ENCODE data around the gene CLEC14A. TPM values are rescaled to one million over a fixed set of nuclear protein-coding genes. Genes with fewer than 3 reads are reported as not detected.

The CLEC14A gene, protein sequence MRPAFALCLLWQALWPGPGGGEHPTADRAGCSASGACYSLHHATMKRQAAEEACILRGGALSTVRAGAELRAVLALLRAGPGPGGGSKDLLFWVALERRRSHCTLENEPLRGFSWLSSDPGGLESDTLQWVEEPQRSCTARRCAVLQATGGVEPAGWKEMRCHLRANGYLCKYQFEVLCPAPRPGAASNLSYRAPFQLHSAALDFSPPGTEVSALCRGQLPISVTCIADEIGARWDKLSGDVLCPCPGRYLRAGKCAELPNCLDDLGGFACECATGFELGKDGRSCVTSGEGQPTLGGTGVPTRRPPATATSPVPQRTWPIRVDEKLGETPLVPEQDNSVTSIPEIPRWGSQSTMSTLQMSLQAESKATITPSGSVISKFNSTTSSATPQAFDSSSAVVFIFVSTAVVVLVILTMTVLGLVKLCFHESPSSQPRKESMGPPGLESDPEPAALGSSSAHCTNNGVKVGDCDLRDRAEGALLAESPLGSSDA
- total RNA-seq (2014; rRNA removed; shearing (Covaris generic)), result not detected in 2 replicates
- not detected in 2 replicates for polyA plus RNA-seq (2015; cell fraction: cytosol; rRNA removed)
- not detected in 2 replicates for polyA plus RNA-seq (2015; cell fraction: nucleus; rRNA removed)

- no peak for DNase-seq (ENCODE audit: low read depth)
These were observed at the start of gene CLEC14A for GRCh38 chr14:38255673-38256532. TSS of gene CLEC14A (minus strand) at chr14:38256093. CDS start at chr14:38256022, 71 bp downstream.

- no peak for DNase-seq (ENCODE audit: low read depth)
These were observed 47.1 kb upstream of the CLEC14A start for GRCh38 chr14:38302966-38303365.

DNA sequence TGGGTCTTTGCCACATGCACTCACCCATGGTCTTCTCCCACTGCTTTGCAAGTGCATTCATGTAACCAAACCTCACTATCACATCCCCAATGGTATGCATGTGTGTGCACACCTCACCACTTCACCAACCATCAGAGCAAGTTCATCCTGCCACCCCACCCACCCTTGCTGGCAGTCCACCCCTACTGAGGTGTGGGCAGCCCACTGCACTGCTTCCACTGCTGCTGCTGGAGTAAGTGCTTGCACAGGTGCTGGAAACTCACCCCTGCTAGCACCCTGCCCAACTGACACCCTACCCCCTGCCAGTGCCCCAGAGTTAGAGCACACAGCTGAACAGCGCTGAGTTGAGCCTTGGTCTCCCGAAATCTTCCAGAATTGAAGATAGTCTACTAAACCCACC is 46.1 kb upstream of the CLEC14A start:
- DNase-seq (ENCODE audit: low read depth), result no peak

DNA sequence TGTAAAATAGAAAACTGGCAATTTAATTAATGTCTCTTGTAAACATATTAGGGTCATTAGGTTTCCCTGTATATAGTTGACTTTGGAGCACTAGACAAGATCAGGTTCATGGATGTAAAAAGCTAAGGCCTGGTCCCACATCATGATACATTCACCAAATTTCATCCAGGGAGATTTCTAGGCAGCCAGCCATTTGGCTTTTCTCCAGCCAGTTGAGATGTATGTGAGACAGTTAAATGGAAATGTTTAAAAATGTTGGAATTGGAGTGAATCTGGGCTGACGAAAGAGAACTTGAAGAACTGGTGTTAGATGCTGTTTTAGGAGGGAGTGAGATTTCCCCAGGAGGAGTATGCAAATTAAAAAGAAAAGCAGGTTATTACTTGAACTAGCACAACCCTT is 41.8 kb upstream of the CLEC14A start:
- DNase-seq (ENCODE audit: low read depth), result no peak

- DNase-seq (ENCODE audit: low read depth), result no peak
These were observed 36.0 kb upstream of the CLEC14A start for GRCh38 chr14:38291681-38292467.

DNA sequence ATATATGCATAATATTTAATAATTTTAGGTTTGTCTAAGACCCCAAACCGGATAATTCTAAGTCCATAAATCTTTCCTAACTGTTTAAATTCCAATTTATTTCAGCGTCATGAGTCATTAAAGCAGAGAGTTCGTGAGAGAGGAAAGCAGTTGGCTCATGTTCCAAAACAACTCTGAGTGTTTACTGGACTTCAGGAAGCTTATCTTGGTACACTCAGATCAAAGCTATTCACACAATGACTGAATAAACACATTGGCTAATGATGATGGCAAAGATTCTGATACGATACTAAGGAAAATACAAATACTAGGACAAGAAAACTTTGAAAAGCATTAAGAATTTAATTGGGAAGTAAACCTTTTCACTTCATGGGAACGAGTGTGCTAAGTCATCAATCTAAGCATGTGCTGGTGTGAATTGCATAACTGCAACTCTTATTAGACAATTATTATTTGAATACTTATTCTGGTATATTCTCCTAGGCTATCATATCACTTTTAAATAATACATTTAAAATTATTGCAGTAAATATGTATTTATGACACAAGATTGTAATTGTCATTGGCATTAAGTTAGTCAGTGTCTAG is 34.8 kb upstream of the CLEC14A start:
- DNase-seq (ENCODE audit: low read depth), result peak; percentile 69

DNA sequence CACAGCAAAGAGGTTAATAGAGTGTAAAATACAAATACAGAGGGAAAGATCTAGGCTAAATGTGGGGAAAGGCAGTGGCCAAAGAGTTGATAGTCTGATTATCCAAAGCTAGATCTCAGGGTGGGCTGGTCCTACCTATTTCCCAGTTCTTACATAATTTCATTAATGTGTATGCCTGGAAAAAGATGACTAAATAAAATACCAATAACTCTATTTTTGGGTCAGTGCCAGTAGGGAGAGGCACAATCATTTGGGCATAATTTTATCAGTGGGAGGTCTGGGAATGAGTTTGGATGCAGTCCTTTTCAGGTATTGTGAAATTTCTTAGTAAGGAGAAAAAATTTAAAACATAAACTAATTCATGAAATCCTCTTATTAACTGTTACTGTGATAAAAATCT is 30.6 kb upstream of the CLEC14A start:
- DNase-seq (ENCODE audit: low read depth), result no peak

DNA sequence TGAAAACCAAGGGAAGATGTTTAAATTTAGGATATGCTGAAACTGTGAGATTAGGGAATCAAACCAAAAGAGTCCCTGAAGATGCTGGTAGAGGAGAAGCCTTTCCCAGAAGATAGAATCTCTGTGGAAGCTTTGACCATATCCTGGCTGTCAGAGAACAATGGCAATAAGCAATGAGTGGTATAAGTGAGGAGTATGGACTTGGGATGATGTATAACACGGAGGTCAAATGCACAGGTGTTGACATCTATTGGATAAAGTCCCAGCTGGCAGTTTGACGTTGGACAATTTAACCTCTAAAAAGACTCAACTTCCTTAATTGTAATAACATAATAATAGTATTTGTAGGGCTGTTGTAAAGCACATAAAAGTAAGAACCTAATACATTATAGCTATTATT is 30.1 kb upstream of the CLEC14A start:
- no peak for DNase-seq (ENCODE audit: low read depth)

- no peak for DNase-seq (ENCODE audit: low read depth)
These were observed 27.0 kb upstream of the CLEC14A start for GRCh38 chr14:38282936-38283335.

- DNase-seq (ENCODE audit: low read depth), result no peak
These were observed 24.2 kb upstream of the CLEC14A start for GRCh38 chr14:38280081-38280480.

GRCh38 chr14:38279572-38279971 is 23.7 kb upstream of the CLEC14A start:
- no peak for DNase-seq (ENCODE audit: low read depth)

DNA sequence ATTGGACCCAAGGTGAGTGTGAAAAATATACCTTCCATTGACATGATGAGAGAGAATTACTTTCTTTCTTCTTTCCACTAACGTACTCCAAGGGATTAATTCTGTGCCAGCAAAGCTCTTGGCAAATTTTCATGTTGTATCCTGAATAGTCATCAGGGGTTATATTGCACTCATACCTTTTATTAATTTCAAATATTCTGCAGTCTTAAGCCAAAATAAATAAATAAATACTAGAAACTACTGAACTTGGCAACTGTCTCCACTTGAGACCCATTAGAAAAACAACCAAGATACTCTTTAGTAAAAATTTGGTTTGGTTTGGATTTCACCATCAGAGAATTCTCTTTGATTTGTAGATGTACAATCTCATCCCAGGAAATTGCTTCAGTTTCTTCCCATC is 22.1 kb upstream of the CLEC14A start:
- no peak for DNase-seq (ENCODE audit: low read depth)

DNA sequence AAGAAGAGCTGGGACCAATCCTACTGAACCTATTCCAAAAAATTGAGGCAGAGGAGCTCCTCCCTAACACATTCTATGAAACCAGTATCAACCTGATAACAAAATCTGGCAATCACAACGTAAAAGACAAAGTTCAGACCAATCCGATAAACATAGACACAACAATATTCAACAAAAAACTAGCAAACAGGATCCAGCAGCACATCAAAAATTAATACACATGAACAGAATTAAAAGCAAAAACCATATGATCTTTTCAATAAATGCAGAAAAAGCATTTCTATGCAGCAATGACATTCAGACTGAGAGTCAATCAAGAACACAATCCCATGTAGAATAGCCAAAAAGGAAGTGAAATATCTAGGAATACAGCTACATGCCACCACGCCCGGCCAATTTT is 7.0 kb upstream of the CLEC14A start:
- DNase-seq (ENCODE audit: low read depth), result no peak

DNA sequence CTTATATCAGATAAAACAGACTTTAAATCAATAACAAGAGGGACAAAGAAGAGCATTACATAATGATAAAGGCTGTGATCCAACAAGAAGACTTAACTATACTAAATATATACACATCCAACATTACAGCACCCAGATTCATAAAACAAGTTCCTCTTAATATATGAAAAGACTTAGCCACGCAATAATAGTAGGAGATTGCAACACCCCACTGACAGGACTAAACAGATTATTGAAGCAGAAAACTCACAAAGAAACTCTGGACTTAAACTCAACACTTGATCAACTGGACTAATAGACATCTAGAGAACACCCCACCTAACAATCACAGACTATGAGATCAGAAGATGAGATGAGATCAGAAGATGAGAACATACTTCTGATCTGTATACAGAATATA is 5.7 kb upstream of the CLEC14A start:
- DNase-seq (ENCODE audit: low read depth), result no peak

- DNase-seq (ENCODE audit: low read depth), result peak; percentile 17
These were observed 1.6 kb upstream of the CLEC14A start for GRCh38 chr14:38257507-38257906.

DNA sequence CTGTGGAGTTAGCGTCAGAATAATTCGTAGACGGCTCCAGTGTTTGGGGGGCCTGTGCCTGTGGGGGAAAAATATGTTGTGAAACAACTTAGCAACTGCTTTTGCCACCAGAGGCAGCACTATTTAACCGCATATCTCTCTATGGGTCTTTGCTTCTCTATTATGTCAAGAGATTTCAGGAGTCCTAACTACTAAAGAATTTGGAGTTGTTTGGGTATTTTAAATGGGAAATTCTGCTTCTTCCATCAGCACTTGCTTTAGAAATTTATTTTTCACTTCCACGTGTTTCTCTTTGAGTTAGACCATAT is 594 bp upstream of the CLEC14A start:
- DNase-seq (ENCODE audit: low read depth), result no peak

DNA sequence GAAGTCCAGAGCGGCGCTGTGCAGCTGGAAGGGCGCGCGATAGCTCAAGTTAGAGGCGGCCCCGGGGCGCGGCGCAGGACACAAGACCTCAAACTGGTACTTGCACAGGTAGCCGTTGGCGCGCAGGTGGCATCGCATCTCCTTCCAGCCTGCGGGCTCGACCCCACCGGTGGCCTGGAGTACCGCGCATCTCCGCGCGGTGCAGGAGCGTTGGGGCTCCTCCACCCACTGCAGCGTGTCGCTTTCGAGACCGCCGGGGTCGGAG is 553 bp downstream of the CLEC14A start:
- no peak for DNase-seq (ENCODE audit: low read depth)

DNA sequence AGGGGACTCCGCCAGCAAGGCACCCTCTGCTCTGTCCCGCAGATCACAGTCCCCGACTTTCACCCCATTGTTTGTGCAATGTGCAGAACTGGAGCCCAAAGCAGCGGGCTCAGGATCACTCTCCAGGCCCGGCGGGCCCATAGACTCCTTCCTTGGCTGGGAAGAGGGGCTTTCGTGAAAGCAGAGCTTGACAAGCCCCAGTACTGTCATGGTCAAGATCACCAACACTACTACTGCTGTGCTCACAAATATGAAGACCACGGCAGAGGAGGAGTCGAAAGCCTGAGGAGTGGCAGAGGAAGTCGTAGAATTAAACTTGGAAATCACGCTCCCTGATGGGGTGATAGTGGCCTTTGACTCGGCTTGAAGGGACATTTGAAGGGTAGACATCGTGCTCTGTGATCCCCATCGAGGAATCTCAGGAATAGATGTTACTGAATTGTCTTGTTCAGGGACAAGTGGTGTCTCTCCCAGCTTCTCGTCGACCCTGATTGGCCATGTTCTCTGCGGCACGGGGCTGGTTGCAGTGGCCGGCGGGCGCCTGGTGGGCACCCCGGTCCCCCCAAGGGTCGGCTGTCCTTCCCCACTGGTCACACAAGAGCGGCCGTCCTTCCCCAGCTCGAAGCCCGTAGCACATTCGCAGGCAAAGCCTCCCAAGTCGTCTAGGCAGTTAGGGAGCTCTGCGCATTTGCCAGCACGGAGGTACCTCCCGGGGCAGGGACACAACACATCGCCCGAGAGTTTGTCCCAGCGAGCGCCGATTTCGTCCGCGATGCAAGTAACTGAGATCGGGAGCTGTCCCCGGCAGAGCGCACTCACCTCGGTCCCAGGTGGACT is 1.1 kb downstream of the CLEC14A start:
- no peak for DNase-seq (ENCODE audit: low read depth)

- DNase-seq (ENCODE audit: low read depth), result no peak
These were observed 2.2 kb downstream of the CLEC14A start for GRCh38 chr14:38253676-38254075.

DNA sequence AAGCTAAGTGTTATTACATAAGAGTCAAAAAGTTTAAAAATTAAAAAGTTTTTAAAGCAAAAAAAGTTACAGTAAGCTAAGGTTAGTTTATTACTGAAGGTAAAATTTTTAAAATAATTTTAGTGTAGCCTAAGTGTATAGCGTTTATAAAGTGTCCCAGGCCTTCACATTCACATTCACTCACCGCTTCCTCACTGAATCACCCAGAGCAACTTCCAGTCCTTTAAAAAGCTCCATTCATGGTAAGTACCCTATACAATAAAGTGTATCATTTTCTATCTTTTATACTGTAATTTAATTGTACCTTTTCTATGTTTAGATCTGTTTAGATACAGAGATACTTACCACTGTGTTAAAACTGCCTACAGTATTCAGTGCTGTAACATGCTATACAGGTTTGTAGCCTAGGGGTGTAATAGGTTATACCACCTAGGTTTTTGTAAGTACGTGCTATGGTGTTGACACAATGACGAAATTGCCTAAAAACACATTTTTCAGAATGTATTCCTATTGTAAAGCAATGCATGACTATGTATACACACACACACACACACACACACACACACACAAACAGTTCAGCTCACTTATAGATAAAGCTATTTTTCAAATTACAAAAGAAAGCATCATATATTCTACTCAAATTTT is 3.7 kb downstream of the CLEC14A start:
- DNase-seq (ENCODE audit: low read depth), result no peak
